K562 (cell line): Measurements from ENCODE around the gene TECTA. TPM values are rescaled to one million over a fixed set of nuclear protein-coding genes. Genes with fewer than 3 reads are reported as not detected.

Experiments used
- ATAC-seq: fragments of 200-7000 bp; cut with Tn5 transposase; 3 replicates; pipeline ENCODE4 v1.9.1; 2020; ENCODE audit warnings: moderate library complexity
- BruUV-seq: library from RNA; stranded (reverse); fragments of 400-500 nt; replicated peaks from 2 replicates; lab custom pipeline; 2021; lab: Mats Ljungman, UMichigan
- CTCF ChIA-PET: fragments of 300-600 bp; formaldehyde crosslinking; extraction: SDS; loops from one replicate; lab custom pipeline; 2021; ENCODE audit warnings: low intra/inter-chr PET ratio; lab: Yijun Ruan, JAX
- POLR2A ChIA-PET: fragments of 300-600, 350-650 bp; sonication (Branson Sonifier 250); formaldehyde crosslinking; extraction: SDS; loops from one replicate; lab custom pipeline; 2021; ENCODE audit warnings: antibody characterized with exemption, inconsistent platforms; lab: Yijun Ruan, JAX
- DNase-seq, 4 experiments: peaks; one replicate each; pipeline versions ENCODE4 v3.0.0 to v3.0.0-alpha.2; 2011 to 2018; ENCODE audit warnings: low spot score in 3 of 4, mixed read lengths in 3 of 4; ENCODE audit errors: extremely low read depth in 1 of 4
- FAIRE-seq: peaks from 2 replicates; lab custom pipeline; 2011; peaks lifted over from hg19 to GRCh38; lab: Jason Lieb, UNC
- H2AFZ ChIP-seq: 2 replicates; pipeline ENCODE4 v1.6.0; 2011; ENCODE audit warnings: low read depth, low read length, control low read depth, inconsistent platforms
- H3K27ac ChIP-seq: fragments of 200-600 bp; 3 replicates; pipeline ENCODE4 v1.8.0; 2011; ENCODE audit warnings: low read depth, mild to moderate bottlenecking, control low read depth, inconsistent platforms, low read length, moderate library complexity, mixed read lengths; ENCODE audit errors: extremely low read depth
- H3K27me3 ChIP-seq, 2 experiments: fragments of 300-600 bp in 1 of 2; 2 replicates in 1 of 2; 3 replicates in 1 of 2; pipeline versions ENCODE4 v1.6.0 to v1.8.0; 2011; ENCODE audit warnings: inconsistent platforms in 2 of 2, low read length in 2 of 2, mild to moderate bottlenecking in 1 of 2, mixed read lengths in 1 of 2, moderate library complexity in 1 of 2; ENCODE audit not compliant: control insufficient read depth in 2 of 2, insufficient read depth in 2 of 2
- H3K36me3 ChIP-seq: fragments of 300-600 bp; 3 replicates; pipeline ENCODE4 v1.8.0; 2011; ENCODE audit warnings: mild to moderate bottlenecking, low read length, inconsistent platforms; ENCODE audit not compliant: control insufficient read depth, insufficient read depth
- H3K4me1 ChIP-seq, 2 experiments: fragments of 200-600 bp in 1 of 2; replicated peaks in 1 of 2; 2 replicates in 1 of 2; 3 replicates in 1 of 2; pipeline versions ENCODE4 v1.5.1 to v1.8.0; 2011; ENCODE audit warnings: inconsistent platforms in 2 of 2, low read length in 2 of 2, mild to moderate bottlenecking in 1 of 2, mixed read lengths in 1 of 2, moderate library complexity in 1 of 2; ENCODE audit not compliant: control insufficient read depth in 2 of 2, insufficient read depth in 2 of 2
- H3K4me2 ChIP-seq: 2 replicates; pipeline ENCODE4 v1.6.1; 2011; ENCODE audit warnings: low read length, control low read depth, inconsistent platforms, mixed read lengths; ENCODE audit not compliant: insufficient read depth
- H3K4me3 ChIP-seq: fragments of 200-600 bp; sonication (generic), shearing (Covaris generic); 2 replicates; pipeline ENCODE4 v1.5.1; 2016; ENCODE audit warnings: control low read depth, inconsistent platforms
- H3K79me2 ChIP-seq: fragments of 200-600 bp; 3 replicates; pipeline ENCODE4 v1.8.0; 2011; ENCODE audit warnings: low read length, inconsistent platforms; ENCODE audit not compliant: control insufficient read depth, insufficient read depth
- H3K9ac ChIP-seq, 2 experiments: 2 replicates each; pipeline versions ENCODE4 v1.6.0 to v1.6.1; 2011; ENCODE audit warnings: low read depth in 2 of 2, low read length in 2 of 2, control low read depth in 1 of 2, inconsistent platforms in 1 of 2, mild to moderate bottlenecking in 1 of 2, mixed read lengths in 1 of 2; ENCODE audit not compliant: insufficient read depth in 1 of 2
- H3K9me1 ChIP-seq: one replicate; pipeline ENCODE4 v1.6.0; 2011; ENCODE audit warnings: inconsistent platforms, mild to moderate bottlenecking, low read length, moderate library complexity; ENCODE audit not compliant: control insufficient read depth, insufficient read depth
- H3K9me3 ChIP-seq: replicated peaks from 2 replicates; pipeline ENCODE4 v1.5.1; 2011; ENCODE audit warnings: low read depth, low read length, inconsistent platforms; ENCODE audit not compliant: control insufficient read depth, insufficient read depth
- H4K20me1 ChIP-seq: replicated peaks from 2 replicates; pipeline ENCODE4 v1.6.1; 2011; ENCODE audit warnings: low read length, inconsistent platforms, mixed read lengths; ENCODE audit not compliant: control insufficient read depth, insufficient read depth
- BRD4 ChIP-seq: fragments of 200-600 bp; sonication (generic); IDR thresholded peaks from 2 replicates; pipeline ENCODE4 v1.6.1; 2017; ENCODE audit warnings: inconsistent platforms
- BRD9 ChIP-seq: fragments of 450-650 bp; IDR thresholded peaks from 2 replicates; pipeline ENCODE4 v1.6.1; 2018; ENCODE audit warnings: low read depth; ENCODE audit not compliant: partially characterized antibody
- CREB3L1 ChIP-seq: fragments of 450-650 bp; IDR thresholded peaks from 2 replicates; pipeline ENCODE4 v1.6.1; 2014; ENCODE audit warnings: low read depth, mild to moderate bottlenecking, moderate library complexity, borderline replicate concordance
- DLX4 ChIP-seq: fragments of 250-450 bp; sonication (Bioruptor Pico); IDR thresholded peaks from 2 replicates; pipeline ENCODE4 v1.6.1; 2021; ENCODE audit warnings: mild to moderate bottlenecking
- ETV6 ChIP-seq, 3 experiments: fragments of 150-350 bp in 1 of 3; sonication (generic) in 1 of 3; formaldehyde crosslinking in 1 of 3; IDR thresholded peaks; 2 replicates each; pipeline versions ENCODE4 v1.6.1 to v1.8.0; 2014 to 2022; ENCODE audit warnings: borderline replicate concordance in 2 of 3, low read depth in 2 of 3, antibody characterized with exemption in 1 of 3, low read length in 1 of 3, mild to moderate bottlenecking in 1 of 3, missing genetic modification reagents in 1 of 3
- FOXO4 ChIP-seq: fragments of 450-650 bp; formaldehyde crosslinking; IDR thresholded peaks from 2 replicates; pipeline ENCODE4 v1.4.0; 2020; ENCODE audit warnings: mild to moderate bottlenecking, moderate library complexity
- HDAC1 ChIP-seq, 2 experiments: fragments of 450-650 bp; IDR thresholded peaks; 2 replicates each; pipeline ENCODE4 v1.6.1; 2016 to 2017; ENCODE audit warnings: inconsistent platforms in 1 of 2, mild to moderate bottlenecking in 1 of 2, moderate library complexity in 1 of 2
- IRF2 ChIP-seq: sonication (generic); formaldehyde crosslinking; IDR thresholded peaks from 2 replicates; pipeline ENCODE4 v1.8.1; 2022; ENCODE audit warnings: mild to moderate bottlenecking, missing genetic modification reagents
- MAFG ChIP-seq: fragments of 450-650 bp; conservative IDR thresholded peaks from 2 replicates; pipeline ENCODE4 v1.6.1; 2016; ENCODE audit warnings: missing genetic modification characterization, missing compliant biosample characterization
- NFRKB ChIP-seq: fragments of 450-650 bp; IDR thresholded peaks from 2 replicates; pipeline ENCODE4 v1.6.1; 2016; ENCODE audit warnings: low read depth
- NONO ChIP-seq, 2 experiments: fragments of 200-400 bp in 1 of 2; fragments of 450-650 bp in 1 of 2; formaldehyde crosslinking in 1 of 2; IDR thresholded peaks; 2 replicates each; pipeline ENCODE4 v1.6.1; 2017; ENCODE audit warnings: low read depth in 2 of 2, mild to moderate bottlenecking in 2 of 2, moderate library complexity in 2 of 2, low read length in 1 of 2
- SIN3A ChIP-seq, 2 experiments: fragments of 150-350 bp in 1 of 2; IDR thresholded peaks; 2 replicates each; pipeline ENCODE4 v1.6.1; 2011 to 2016; ENCODE audit warnings: borderline replicate concordance in 2 of 2, low read depth in 2 of 2, low read length in 2 of 2, mild to moderate bottlenecking in 2 of 2, moderate library complexity in 2 of 2; ENCODE audit not compliant: control insufficient read depth in 1 of 2
- U2AF1 ChIP-seq: fragments of 200-400 bp; formaldehyde crosslinking; optimal IDR thresholded peaks from 2 replicates; pipeline ENCODE3; 2017; ENCODE audit warnings: mild to moderate bottlenecking, low read depth, low read length, moderate library complexity
- ZNF316 ChIP-seq: fragments of 450-650 bp; IDR thresholded peaks from 2 replicates; pipeline ENCODE4 v1.6.1; 2016
- WGBS: fragments of 100-300 bp; shearing (Covaris generic); methylation state at CpG from one replicate; pipeline ENCODE4 v1.1.6; 2016; ENCODE audit warnings: low coverage, mixed read lengths; ENCODE audit not compliant: insufficient coverage; ENCODE audit errors: missing lambda C conversion rate; 5-methylcytosine and 5-hydroxymethylcytosine counted together
- in situ Hi-C: fragments of 300-500 bp; cut with MboI; formaldehyde crosslinking; loops from 4 replicates; pipeline ENCODE4 v1.15.0; 2018; ENCODE audit warnings: inconsistent platforms, mixed read lengths
- intact Hi-C: fragments of 100-400 bp; cut with micrococcal nuclease; formaldehyde crosslinking; loops from 2 replicates; pipeline ENCODE4 v1.14.2; 2022
- polyA plus RNA-seq, 8 experiments: library from polyadenylated mRNA; depleted of rRNA in 4 of 8; stranded (reverse) in 5 of 8; unstranded in 3 of 8; fragments of >200 nt; fragmentation: Nextera tagmentation in 2 of 8; fragmentation: Illumina TruSeq in 1 of 8; extraction: Ambion mirVana in 2 of 8; extraction: Trizol in 1 of 8; gene quantifications; 2 replicates each; pipeline versions ENCODE4 v1.2.1 to v1.2.3, GENCODE V29; 2011 to 2014; ENCODE audit warnings: inconsistent platforms in 1 of 8, missing spikeins in 1 of 8
- total RNA-seq, 7 experiments: library from RNA; depleted of rRNA in 6 of 7; stranded (reverse); fragments of >200 nt in 6 of 7; fragmentation: Illumina TruSeq in 2 of 7; extraction: Trizol in 2 of 7; gene quantifications; 2 replicates each; pipeline versions ENCODE4 v1.2.1 to v1.2.3, GENCODE V29; 2011 to 2021; ENCODE audit warnings: low replicate concordance in 1 of 7
- TF ChIP-seq, protein P1 (sequence below): sonication (generic); formaldehyde crosslinking; IDR thresholded peaks from 2 replicates; pipeline ENCODE4 v1.8.1; 2023; ENCODE audit warnings: mild to moderate bottlenecking, missing genetic modification reagents, moderate library complexity

Gene TECTA
- total and polyA plus RNA-seq, 9 of the 15 experiments (the other 6 are each of a cell fraction or from before 2014, with no cell fraction given) = under 0.01 to 0.04 (median 0.03) TPM; not detected in 5

GRCh38 chr11:121099364-121099763, 1.7 kb upstream of the TECTA start:
- DNase-seq = no peak
- H3K4me1 ChIP-seq = no peaks in the 10 kb centered on the region
- H3K9ac ChIP-seq = no peak overlapping the region
- H3K4me2 ChIP-seq = no peak overlapping the region
- H3K36me3 ChIP-seq = no peaks in the 10 kb centered on the region
- in situ Hi-C loops (no loop called here), intact Hi-C loops (no loop called here)
- H3K9me1 ChIP-seq = no peaks in the 10 kb centered on the region
- no peak for FAIRE-seq
- no peaks in the 10 kb centered on the region for H4K20me1 ChIP-seq
- no TSS peak for BruUV-seq
- ChIA-PET POLR2A (no interaction called here), CTCF (no interaction called here)
- H3K27me3 ChIP-seq = peaks cover 4 to 7% of the 10 kb centered on the region in 2 experiments; a peak in 3 of 5 replicates
- H3K27ac ChIP-seq = no peak overlapping the region
- H3K4me3 ChIP-seq = no peak overlapping the region
- H3K9me3 ChIP-seq = no peaks in the 10 kb centered on the region
- no peaks in the 10 kb centered on the region for H3K79me2 ChIP-seq
- ATAC-seq = no peak
- WGBS = 0% methylated on average over 4 of the region's 4 CpGs
- H2AFZ ChIP-seq = no peak overlapping the region
- TF ChIP-seq MAFG (tag) (peak; percentile 51; the same call in 1 of the 2 replicates), ZNF316 (peak; percentile 50), NONO (IDR thresholded peaks at IDR 0.05; ENCODE audit: low read depth in 2 of 2, low read length in 1 of 2) (no peak), DLX4 (CRISPR knock-in tag) (no peak), ETV6 (IDR thresholded peaks at IDR 0.05; ENCODE audit: borderline replicate concordance in 1 of 2, low read depth in 2 of 2, low read length in 1 of 2) (no peak), ETV6 (CRISPR knock-in tag; IDR thresholded peaks at IDR 0.05; ENCODE audit: borderline replicate concordance) (no peak), SIN3A (IDR thresholded peaks at IDR 0.05; ENCODE audit: borderline replicate concordance in 2 of 2, control insufficient read depth in 1 of 2, low read depth in 2 of 2, low read length in 2 of 2) (no peak), HDAC1 (IDR thresholded peaks at IDR 0.05) (no peak), IRF2 (CRISPR knock-in tag) (no peak), U2AF1 (no peak), CREB3L1 (no peak), NFRKB (no peak), BRD9 (no peak), FOXO4 (no peak), BRD4 (no peak)
- TF ChIP-seq, protein P1, sequence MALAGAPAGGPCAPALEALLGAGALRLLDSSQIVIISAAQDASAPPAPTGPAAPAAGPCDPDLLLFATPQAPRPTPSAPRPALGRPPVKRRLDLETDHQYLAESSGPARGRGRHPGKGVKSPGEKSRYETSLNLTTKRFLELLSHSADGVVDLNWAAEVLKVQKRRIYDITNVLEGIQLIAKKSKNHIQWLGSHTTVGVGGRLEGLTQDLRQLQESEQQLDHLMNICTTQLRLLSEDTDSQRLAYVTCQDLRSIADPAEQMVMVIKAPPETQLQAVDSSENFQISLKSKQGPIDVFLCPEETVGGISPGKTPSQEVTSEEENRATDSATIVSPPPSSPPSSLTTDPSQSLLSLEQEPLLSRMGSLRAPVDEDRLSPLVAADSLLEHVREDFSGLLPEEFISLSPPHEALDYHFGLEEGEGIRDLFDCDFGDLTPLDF = no peak
